PC-3 (cell line): ENCODE results near the gene MEX3A. TPM values are rescaled to one million over a fixed set of nuclear protein-coding genes. Genes with fewer than 3 reads are reported as not detected.

ENCODE experiments used
- ATAC-seq: fragments of 200-7000 bp; cut with Tn5 transposase; 2 replicates; pipeline ENCODE4 v1.9.1; 2020; ENCODE audit warnings: mild to moderate bottlenecking, moderate library complexity
- BruUV-seq: library from RNA; stranded (reverse); fragments of 400-500 nt; replicated peaks from 2 replicates; lab custom pipeline; 2021; lab: Mats Ljungman, UMichigan
- CTCF ChIA-PET: fragments of 300-600 bp; sonication (Branson Sonifier 250); formaldehyde crosslinking; loops from one replicate; lab custom pipeline; 2022; ENCODE audit warnings: antibody characterized with exemption; lab: Charles Lee
- POLR2A ChIA-PET: fragments of 300-600 bp; sonication (Branson Sonifier 250); formaldehyde crosslinking; loops from one replicate; lab custom pipeline; 2022; ENCODE audit warnings: antibody characterized with exemption; ENCODE audit not compliant: unreplicated experiment; lab: Charles Lee
- DNase-seq: peaks from one replicate; pipeline ENCODE4 v3.0.0-alpha.2; 2015
- H2AFZ ChIP-seq: fragments of 300-600 bp; sonication (generic); 2 replicates; pipeline ENCODE4 v1.6.0; 2016; ENCODE audit warnings: antibody characterized with exemption, low read length
- H3F3A ChIP-seq: fragments of 300-600 bp; sonication (generic); one replicate; pipeline ENCODE4 v1.6.0; 2017; ENCODE audit warnings: antibody characterized with exemption, low read length, control low read depth, mild to moderate bottlenecking; ENCODE audit not compliant: unreplicated experiment
- H3K27ac ChIP-seq: fragments of 300-600 bp; sonication (generic); 2 replicates; pipeline ENCODE4 v1.5.1; 2016; ENCODE audit warnings: mild to moderate bottlenecking, low read length
- H3K27me3 ChIP-seq: fragments of 300-600 bp; sonication (generic); 2 replicates; pipeline ENCODE4 v1.6.1; 2016; ENCODE audit warnings: low read length, mixed read lengths
- H3K36me3 ChIP-seq: fragments of 300-600 bp; sonication (generic); 2 replicates; pipeline ENCODE4 v1.6.1; 2016; ENCODE audit warnings: low read depth, mixed run types, low read length, mixed read lengths
- H3K4me1 ChIP-seq: fragments of 300-600 bp; sonication (generic); 2 replicates; pipeline ENCODE4 v1.5.1; 2016; ENCODE audit warnings: low read length; ENCODE audit not compliant: insufficient read depth
- H3K4me2 ChIP-seq: fragments of 300-600 bp; sonication (generic); 2 replicates; pipeline ENCODE4 v1.6.0; 2016; ENCODE audit warnings: low read length
- H3K4me3 ChIP-seq: fragments of 300-600 bp; sonication (generic); 2 replicates; pipeline ENCODE4 v1.5.1; 2016; ENCODE audit warnings: mild to moderate bottlenecking, low read length, mixed read lengths
- H3K79me2 ChIP-seq: fragments of 300-600 bp; sonication (generic); 2 replicates; pipeline ENCODE4 v1.6.1; 2017; ENCODE audit warnings: low read length, mixed read lengths
- H3K9ac ChIP-seq: fragments of 300-600 bp; sonication (generic); 2 replicates; pipeline ENCODE4 v1.6.0; 2016; ENCODE audit warnings: mild to moderate bottlenecking, low read length
- H3K9me2 ChIP-seq: fragments of 300-600 bp; sonication (generic); replicated peaks from 2 replicates; pipeline ENCODE4 v1.6.1; 2016; ENCODE audit warnings: mixed run types, low read length, mixed read lengths
- H3K9me3 ChIP-seq: fragments of 300-600 bp; sonication (generic); 2 replicates; pipeline ENCODE4 v1.6.1; 2016; ENCODE audit warnings: low read length, mixed read lengths
- H4K20me1 ChIP-seq: fragments of 300-600 bp; sonication (generic); 2 replicates; pipeline ENCODE4 v1.6.1; 2016; ENCODE audit warnings: low read length, mixed read lengths
- EZH2 ChIP-seq: fragments of 300-600 bp; sonication (generic); IDR thresholded peaks from one replicate; pipeline ENCODE4 v1.6.1; 2017; ENCODE audit warnings: antibody characterized with exemption, mild to moderate bottlenecking, low read length; ENCODE audit not compliant: unreplicated experiment
- EZH2phosphoT487 ChIP-seq: fragments of 300-600 bp; sonication (generic); IDR thresholded peaks from 2 replicates; pipeline ENCODE4 v1.6.1; 2018; ENCODE audit warnings: mild to moderate bottlenecking, antibody characterized with exemption, low read length, borderline replicate concordance
- intact Hi-C: fragments of 100-400 bp; cut with micrococcal nuclease; formaldehyde crosslinking; loops from 2 replicates; pipeline ENCODE4 v1.9.0; 2023
- total RNA-seq: library from RNA; depleted of rRNA; stranded (reverse); fragments of >200 nt; gene quantifications from 2 replicates; pipeline ENCODE4 v1.2.3, GENCODE V29; 2014
- TF ChIP-seq, protein P1 (sequence below): fragments of 300-600 bp; sonication (generic); conservative IDR thresholded peaks from 2 replicates; pipeline ENCODE4 v1.5.1; 2017; ENCODE audit warnings: antibody characterized with exemption, low read depth, mild to moderate bottlenecking, low read length

Gene MEX3A
- total RNA-seq, 1 experiment from 2014 or later: 12.9 TPM

DNA sequence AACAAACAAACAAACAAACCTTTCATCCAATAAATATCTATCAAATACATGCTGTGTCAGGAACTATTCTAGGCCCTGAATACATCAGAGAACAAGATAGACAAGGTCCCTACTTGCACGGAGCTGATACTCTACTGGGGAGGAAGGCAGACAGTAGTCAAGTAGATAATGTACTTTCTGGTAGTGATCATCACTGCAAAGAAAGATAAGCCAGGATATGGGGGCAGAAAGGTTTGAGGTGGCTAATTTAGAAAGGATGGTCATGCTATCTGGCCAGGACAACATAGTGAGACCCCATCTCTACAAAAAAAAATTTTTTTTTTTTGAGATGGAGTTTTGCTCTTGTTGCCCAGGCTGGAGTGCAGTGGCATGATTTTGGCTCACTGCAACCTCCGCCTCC is 9.3 kb upstream of the MEX3A start:
- intact Hi-C loops: no loop called here
- no peaks in the 10 kb centered on the region for H3K9me2 ChIP-seq
- no peaks in the 10 kb centered on the region for H3F3A ChIP-seq
- DNase-seq (no peak), ATAC-seq (no peak)
- no peak overlapping the region for H3K9ac ChIP-seq
- no peaks in the 10 kb centered on the region for H3K36me3 ChIP-seq
- BruUV-seq: no TSS peak
- H2AFZ ChIP-seq: no peak overlapping the region
- no peak overlapping the region for H3K4me2 ChIP-seq
- ChIA-PET POLR2A (interaction anchor here (0.6 to 0.9 kb wide), 2 partner anchors 31 to 35 kb away, joined by 4 to 7 read pairs; no protein-coding TSS in a partner anchor), CTCF (interaction anchor here (0.6 to 1.9 kb wide), 4 partner anchors 24 to 142 kb away, joined by 3 to 10 read pairs (median 4); no protein-coding TSS in a partner anchor)
- no peak overlapping the region for H3K4me3 ChIP-seq
- peaks cover 21% of the 10 kb centered on the region for H3K4me1 ChIP-seq
- no peaks in the 10 kb centered on the region for H4K20me1 ChIP-seq
- no peaks in the 10 kb centered on the region for H3K79me2 ChIP-seq
- H3K9me3 ChIP-seq: no peaks in the 10 kb centered on the region
- H3K27me3 ChIP-seq: no peaks in the 10 kb centered on the region
- H3K27ac ChIP-seq: no peak overlapping the region
- TF ChIP-seq EZH2 (no peak), EZH2phosphoT487 (no peak)
- TF ChIP-seq, protein P1, sequence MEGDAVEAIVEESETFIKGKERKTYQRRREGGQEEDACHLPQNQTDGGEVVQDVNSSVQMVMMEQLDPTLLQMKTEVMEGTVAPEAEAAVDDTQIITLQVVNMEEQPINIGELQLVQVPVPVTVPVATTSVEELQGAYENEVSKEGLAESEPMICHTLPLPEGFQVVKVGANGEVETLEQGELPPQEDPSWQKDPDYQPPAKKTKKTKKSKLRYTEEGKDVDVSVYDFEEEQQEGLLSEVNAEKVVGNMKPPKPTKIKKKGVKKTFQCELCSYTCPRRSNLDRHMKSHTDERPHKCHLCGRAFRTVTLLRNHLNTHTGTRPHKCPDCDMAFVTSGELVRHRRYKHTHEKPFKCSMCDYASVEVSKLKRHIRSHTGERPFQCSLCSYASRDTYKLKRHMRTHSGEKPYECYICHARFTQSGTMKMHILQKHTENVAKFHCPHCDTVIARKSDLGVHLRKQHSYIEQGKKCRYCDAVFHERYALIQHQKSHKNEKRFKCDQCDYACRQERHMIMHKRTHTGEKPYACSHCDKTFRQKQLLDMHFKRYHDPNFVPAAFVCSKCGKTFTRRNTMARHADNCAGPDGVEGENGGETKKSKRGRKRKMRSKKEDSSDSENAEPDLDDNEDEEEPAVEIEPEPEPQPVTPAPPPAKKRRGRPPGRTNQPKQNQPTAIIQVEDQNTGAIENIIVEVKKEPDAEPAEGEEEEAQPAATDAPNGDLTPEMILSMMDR: no peak

DNA sequence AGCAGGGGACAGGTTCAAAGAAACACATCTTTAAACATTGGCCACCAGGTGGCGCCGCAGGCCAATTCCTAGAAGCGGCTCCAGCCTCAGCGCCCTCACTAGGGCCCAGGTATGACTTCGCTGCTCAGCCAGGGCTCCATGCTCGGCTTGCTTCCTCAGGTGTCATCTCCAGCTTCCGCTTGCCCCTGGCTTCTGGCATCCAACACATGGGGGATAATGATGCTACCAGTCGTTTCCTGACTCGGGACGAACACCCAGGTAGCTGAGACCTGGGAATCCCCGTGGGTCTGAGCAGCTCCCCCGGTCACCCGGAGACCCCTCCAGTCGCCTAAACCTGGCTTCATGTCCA is 8.5 kb upstream of the MEX3A start:
- TF ChIP-seq, protein P1: peak; percentile 96
- no peak for TF ChIP-seq EZH2
- TF ChIP-seq EZH2phosphoT487: no peak
- Histone ChIP-seq H3K4me1 (peaks cover 21% of the 10 kb centered on the region), H3K9me2 (no peaks in the 10 kb centered on the region), H3K27me3 (no peaks in the 10 kb centered on the region), H3K9ac (no peak overlapping the region), H3K36me3 (no peaks in the 10 kb centered on the region), H2AFZ (peak overlapping the region; percentile 60), H3K79me2 (no peaks in the 10 kb centered on the region), H3K4me2 (no peak overlapping the region), H3K9me3 (no peaks in the 10 kb centered on the region), H3K4me3 (no peak overlapping the region), H3K27ac (no peak overlapping the region), H4K20me1 (no peaks in the 10 kb centered on the region), H3F3A (no peaks in the 10 kb centered on the region)
- peak; percentile 97 for DNase-seq
- BruUV-seq: no TSS peak
- ChIA-PET CTCF (interaction anchor here (0.5 to 1.9 kb wide), 6 partner anchors 25 to 253 kb away, joined by 3 to 10 read pairs (median 4); no protein-coding TSS in a partner anchor), POLR2A (interaction anchor here (0.6 kb wide), 1 partner anchor 37 kb away, joined by 3 read pairs; no protein-coding TSS in a partner anchor)
- peak; percentile 95 for ATAC-seq
- intact Hi-C loops: loop anchor here (1.0 kb wide), 3 partner anchors 39 to 134 kb away; no protein-coding TSS in a partner anchor

DNA sequence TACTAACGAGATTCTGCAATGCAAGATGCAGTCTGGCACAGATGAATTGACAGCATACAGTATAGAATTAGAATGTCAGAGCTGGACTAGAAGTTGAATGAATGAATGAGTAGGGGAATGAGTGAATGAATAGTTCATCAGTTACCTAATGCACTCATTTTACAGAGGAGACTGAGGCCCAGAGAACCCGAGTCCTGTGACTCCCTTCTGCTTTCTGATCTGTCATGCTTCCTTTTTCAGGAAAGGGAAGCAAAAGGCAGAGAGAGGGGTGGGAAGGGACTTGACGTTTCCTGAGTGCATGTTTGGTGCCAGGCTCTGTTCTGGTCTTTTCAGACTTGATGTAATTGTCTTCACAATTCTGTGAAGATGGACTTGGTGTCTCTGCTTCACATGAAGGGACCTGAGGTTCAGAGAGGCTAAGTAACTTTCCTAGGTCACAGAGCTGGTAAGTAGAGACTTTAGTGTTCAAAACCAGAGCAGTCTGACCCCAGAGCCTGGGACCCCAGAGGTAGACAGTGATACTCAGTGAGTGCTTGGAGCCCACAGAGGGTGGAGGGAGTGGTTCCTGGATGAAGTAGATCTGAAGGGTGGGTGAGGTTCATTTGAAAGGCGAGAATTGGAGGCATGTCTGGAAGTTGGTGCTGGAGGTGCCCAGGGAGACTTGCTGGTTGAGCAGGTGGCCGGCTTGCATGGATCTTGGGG is 8.0 kb upstream of the MEX3A start:
- TF ChIP-seq EZH2phosphoT487 (no peak), EZH2 (no peak)
- TF ChIP-seq, protein P1: no peak
- intact Hi-C loops: loop anchor here (1.0 kb wide), 3 partner anchors 40 to 135 kb away; no protein-coding TSS in a partner anchor
- POLR2A ChIA-PET: interaction anchor here (0.6 kb wide), 2 partner anchors 37 to 278 kb away, joined by 3 to 9 read pairs; no protein-coding TSS in a partner anchor

More for the DNA sequence above, 8.0 kb upstream of the MEX3A start:
- BruUV-seq: no TSS peak
- Histone ChIP-seq H3K9me2 (no peaks in the 10 kb centered on the region), H3K4me1 (peaks cover 15% of the 10 kb centered on the region), H3K79me2 (no peaks in the 10 kb centered on the region), H3K9ac (no peak overlapping the region), H3K27ac (no peak overlapping the region), H4K20me1 (no peaks in the 10 kb centered on the region), H3K9me3 (no peaks in the 10 kb centered on the region), H3K4me2 (no peak overlapping the region), H3K36me3 (no peaks in the 10 kb centered on the region), H3K27me3 (no peaks in the 10 kb centered on the region), H3F3A (no peaks in the 10 kb centered on the region), H3K4me3 (no peak overlapping the region), H2AFZ (no peak overlapping the region)
- CTCF ChIA-PET: interaction anchor here (1.1 to 1.7 kb wide), 2 partner anchors 56 to 135 kb away, joined by 5 to 9 read pairs; no protein-coding TSS in a partner anchor
- peak; percentile 14; the same call in 1 of the 2 replicates for ATAC-seq
- no peak for DNase-seq
